Stimulated activated CD8-positive, alpha-beta memory T cell treated with anti-CD3 and anti-CD28 coated beads, Interleukin-4, amount 100 ng/mL, for 24 hours (primary cell): ENCODE data around the gene SLC16A2.

Source experiments
- DNase-seq: peaks from one replicate; pipeline ENCODE4 v3.0.0-alpha.2; 2020; ENCODE audit warnings: low read depth

The SLC16A2 gene

DNA sequence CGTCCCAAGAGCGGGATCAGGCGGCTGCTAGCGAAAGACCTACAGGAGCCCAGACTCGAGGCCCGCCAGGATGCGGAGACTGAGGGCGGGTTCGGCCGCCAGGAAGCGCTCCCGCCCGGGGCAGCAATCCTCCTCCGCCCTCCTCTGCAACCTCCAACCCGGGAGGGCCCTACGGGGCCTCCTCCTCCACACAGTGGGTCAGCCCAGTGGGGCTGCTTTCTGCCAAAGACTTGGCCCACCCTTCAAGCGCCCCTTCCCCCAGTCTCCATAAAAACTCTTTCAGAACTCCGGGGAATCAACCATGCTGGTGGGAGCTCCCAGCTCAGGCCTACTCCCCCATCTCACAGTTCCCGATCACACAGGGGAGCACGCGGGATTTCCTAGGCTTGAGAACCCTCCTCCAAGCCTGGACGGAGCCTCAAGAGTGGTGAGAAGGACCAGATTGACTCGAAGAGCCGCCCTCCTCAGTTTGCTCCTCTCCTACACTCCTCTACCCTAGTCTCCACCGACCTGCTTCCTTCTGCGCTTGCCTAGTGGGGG is 115.6 kb downstream of the SLC16A2 start:
- no peak for DNase-seq

GRCh38 chrX:74540635-74541249 is 119.4 kb downstream of the SLC16A2 start:
- no peak for DNase-seq

DNA sequence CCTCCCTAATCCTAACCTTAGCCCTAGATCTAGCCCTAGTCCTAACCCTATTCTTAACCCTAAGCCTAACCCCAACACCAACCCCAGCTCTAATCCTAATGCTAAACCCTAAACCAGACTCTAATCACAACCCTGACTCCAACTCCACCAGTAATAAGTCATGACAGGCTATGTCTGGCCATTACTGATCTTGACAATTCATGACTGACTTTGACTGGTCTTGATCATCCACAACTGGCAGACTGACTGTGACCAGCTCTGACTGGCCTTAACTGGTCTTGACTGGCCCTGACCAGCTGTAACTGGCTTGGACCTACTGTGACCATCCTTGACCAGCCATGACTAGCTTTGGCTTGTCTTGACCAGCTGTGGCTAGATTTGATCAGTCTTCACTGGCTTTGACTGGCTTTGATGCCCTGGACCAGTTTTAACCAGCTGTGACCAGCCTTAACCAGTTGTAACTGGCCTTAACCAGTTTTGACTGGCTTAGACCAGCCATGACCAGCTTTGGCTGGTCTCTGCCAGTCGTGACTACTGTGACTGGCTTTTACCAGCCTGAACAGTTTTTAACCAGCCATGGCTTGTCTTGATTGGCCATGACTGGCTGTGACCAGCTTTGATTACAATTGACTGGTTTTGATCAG is 124.7 kb downstream of the SLC16A2 start:
- no peak for DNase-seq

DNA sequence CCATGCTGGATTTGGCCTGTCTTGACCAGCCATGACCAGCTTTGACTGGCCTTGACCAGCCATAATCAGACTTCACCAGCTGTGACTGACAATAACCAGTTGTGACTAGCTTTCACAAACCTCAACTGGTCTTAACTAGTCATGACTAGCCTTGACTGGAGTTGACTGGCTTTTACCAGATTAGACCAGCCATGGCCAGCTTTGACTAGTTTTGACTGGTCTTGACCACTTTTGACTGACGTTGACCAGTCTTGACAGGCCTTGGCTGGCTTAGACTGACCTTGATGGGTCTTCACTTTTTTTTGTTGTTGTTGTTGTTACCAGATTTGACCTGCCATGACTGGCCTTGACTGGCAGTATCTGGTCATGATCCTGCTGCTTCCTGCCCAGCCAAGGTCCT is 125.7 kb downstream of the SLC16A2 start:
- no peak for DNase-seq

DNA sequence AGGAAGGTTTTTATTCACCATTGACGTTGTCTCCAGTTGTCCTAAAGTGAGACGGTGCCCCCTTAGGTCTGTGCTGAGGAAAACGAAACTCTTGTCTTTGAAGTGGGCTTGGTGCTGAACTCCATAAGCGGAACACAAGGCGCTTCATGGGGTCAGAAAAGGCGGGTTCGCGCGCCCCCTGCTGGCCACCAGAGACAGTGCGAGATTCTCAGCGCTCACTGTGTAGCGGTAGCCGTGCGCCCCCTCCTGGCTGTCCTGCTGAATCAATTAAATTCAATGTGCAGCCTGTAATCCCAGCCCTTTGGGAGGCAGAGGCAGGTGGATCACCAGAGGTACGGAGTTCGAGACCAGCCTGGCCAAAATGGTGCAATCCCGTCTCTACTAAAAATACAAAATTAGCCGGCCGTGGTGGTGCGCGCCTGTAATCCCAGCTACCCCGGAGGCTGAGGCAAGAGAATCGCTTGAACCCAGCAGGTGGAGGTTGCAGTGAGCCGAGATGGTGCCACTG is 129.1 kb downstream of the SLC16A2 start:
- DNase-seq, result peak; percentile 84

- no peak for DNase-seq
These were observed 130.6 kb downstream of the SLC16A2 start for GRCh38 chrX:74551934-74552333.

- DNase-seq, result no peak
These were observed 136.1 kb downstream of the SLC16A2 start for GRCh38 chrX:74557378-74557777.

GRCh38 chrX:74578137-74578536 is 156.8 kb downstream of the SLC16A2 start:
- DNase-seq, result no peak

- no peak for DNase-seq
These were observed 158.4 kb downstream of the SLC16A2 start for GRCh38 chrX:74579597-74580198.
